GM23248 (cell line): ENCODE data around the gene PIF1.

Source experiments
- EZH2 ChIP-seq: fragments of 200-600 bp; sonication (generic); IDR thresholded peaks from 2 replicates; pipeline ENCODE4 v1.6.1; 2018; ENCODE audit warnings: antibody characterized with exemption, mild to moderate bottlenecking; ENCODE audit not compliant: insufficient read depth, poor library complexity, severe bottlenecking
- EZH2phosphoT487 ChIP-seq: fragments of 200-600 bp; sonication (generic); IDR thresholded peaks from 2 replicates; pipeline ENCODE4 v1.6.1; 2018; ENCODE audit warnings: antibody characterized with exemption, moderate library complexity, mild to moderate bottlenecking, low read depth; ENCODE audit not compliant: insufficient read depth

DNA sequence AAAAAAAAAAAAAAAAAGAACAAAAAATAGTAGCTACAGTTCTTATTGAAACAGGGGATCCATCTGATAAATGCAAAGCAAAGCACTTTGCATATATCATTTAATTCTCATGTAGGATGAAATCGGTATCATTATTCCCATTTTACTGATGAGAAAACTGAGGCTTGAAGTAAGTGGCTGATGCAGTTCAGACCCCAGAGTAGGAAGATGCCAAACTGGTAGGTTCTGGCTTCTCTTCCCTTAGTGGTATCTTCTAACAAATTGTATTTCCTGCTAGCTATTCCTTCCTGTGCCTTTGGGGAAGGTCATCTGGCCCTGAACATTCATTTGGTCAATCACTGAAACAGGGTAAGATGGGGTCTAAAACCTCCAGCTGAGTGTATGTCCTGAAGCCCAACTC is 21.9 kb downstream of the PIF1 start:
- TF ChIP-seq EZH2phosphoT487 (no peak), EZH2 (no peak)
